ENCODE data around the gene ANXA2. TPM values are rescaled to one million over a fixed set of nuclear protein-coding genes. Genes with fewer than 3 reads are reported as not detected.

The ANXA2 gene
- total and polyA plus RNA-seq, 4 donors, result 62.7 to 138 (median 107) TPM

- Histone ChIP-seq H3K27me3 (ENCODE audit: control insufficient read depth in 4 of 4, insufficient read depth in 4 of 4, low read length in 3 of 4) (no peaks in the 10 kb centered on the region), H3K4me3 (ENCODE audit: low read depth in 1 of 3, low read length in 3 of 3) (no peak overlapping the region), H3K4me1 (ENCODE audit: control insufficient read depth in 4 of 4, insufficient read depth in 4 of 4, low read length in 3 of 4) (no peaks in the 10 kb centered on the region), H3K36me3 (ENCODE audit: control insufficient read depth in 4 of 4, insufficient read depth in 3 of 4, low read depth in 1 of 4, low read length in 3 of 4) (peaks cover 15 to 37% (median 20%) of the 10 kb centered on the region in 4 donors), H3K9ac (ENCODE audit: low read depth in 1 of 2, low read length in 2 of 2) (no peak overlapping the region), H3K9me3 (ENCODE audit: control insufficient read depth in 4 of 4, low read length in 3 of 4) (no peaks in the 10 kb centered on the region), H3K27ac (ENCODE audit: low read depth in 1 of 2, low read length in 2 of 2) (no peak overlapping the region)
- TF ChIP-seq SP1 (IDR thresholded peaks at IDR 0.05) (no peak), FOXA2 (IDR thresholded peaks at IDR 0.05) (no peak), MAX (IDR thresholded peaks at IDR 0.05) (no peak), GABPA (IDR thresholded peaks at IDR 0.05 in 1 of 2, conservative IDR thresholded peaks at IDR 0.05 in 1 of 2) (no peak), CTCF (IDR thresholded peaks at IDR 0.05; ENCODE audit: low read depth, low read length, missing input control) (no peak), RXRA (IDR thresholded peaks at IDR 0.05) (no peak), YY1 (IDR thresholded peaks at IDR 0.05) (no peak), RAD21 (IDR thresholded peaks at IDR 0.05) (no peak), HNF4A (conservative IDR thresholded peaks at IDR 0.05) (no peak), ATF3 (IDR thresholded peaks at IDR 0.05) (no peak), JUND (IDR thresholded peaks at IDR 0.05) (no peak), ZBTB33 (IDR thresholded peaks at IDR 0.05) (no peak), HNF4G (IDR thresholded peaks at IDR 0.05) (no peak), TAF1 (conservative IDR thresholded peaks at IDR 0.05) (no peak), REST (IDR thresholded peaks at IDR 0.05) (no peak), NR2F2 (IDR thresholded peaks at IDR 0.05) (no peak), FOXA1 (IDR thresholded peaks at IDR 0.05) (no peak), EGR1 (IDR thresholded peaks at IDR 0.05; ENCODE audit: low read depth in 2 of 2) (no peak)
- 91% methylated on average over 4 of the region's 4 CpGs for WGBS
- no peak for DNase-seq (ENCODE audit: low spot score)
These were observed 41.0 kb downstream of the ANXA2 start for GRCh38 chr15:60356832-60357231.

Data from liver (tissue), 9 donors.